Muscle of leg (tissue), 11 donors: Measurements from ENCODE around the gene RPTOR. TPM values are rescaled to one million over a fixed set of nuclear protein-coding genes. Genes with fewer than 3 reads are reported as not detected.
A peak's percentile ranks its signal among the peaks of the same experiment; 100 is the strongest.

Experiments used
- DNase-seq: peaks from one replicate; pipeline ENCODE4 v3.0.0; 2013
- H3K27ac ChIP-seq: one replicate; pipeline ENCODE4 v1.5.1; 2013; ENCODE audit warnings: mild to moderate bottlenecking, low read length, control low read depth
- H3K27me3 ChIP-seq: one replicate; pipeline ENCODE4 v1.6.1; 2013; ENCODE audit warnings: low read length; ENCODE audit not compliant: control insufficient read depth, insufficient read depth
- H3K36me3 ChIP-seq: one replicate; pipeline ENCODE4 v1.6.1; 2013; ENCODE audit warnings: low read length; ENCODE audit not compliant: control insufficient read depth, insufficient read depth
- H3K4me1 ChIP-seq: one replicate; pipeline ENCODE4 v1.6.1; 2013; ENCODE audit warnings: low read length; ENCODE audit not compliant: control insufficient read depth, insufficient read depth
- H3K4me3 ChIP-seq: one replicate; pipeline ENCODE4 v1.5.1; 2013; ENCODE audit warnings: low read length, control low read depth
- H3K9me3 ChIP-seq: replicated peaks from 2 replicates; pipeline ENCODE4 v1.6.1; 2013; ENCODE audit warnings: low read depth, low read length; ENCODE audit not compliant: control insufficient read depth
- WGBS: methylation state at CpG from one replicate; pipeline ENCODE4 v1.1.5; 2013; ENCODE audit warnings: missing lambda C conversion rate; ENCODE audit not compliant: insufficient coverage; 5-methylcytosine and 5-hydroxymethylcytosine counted together
- polyA plus RNA-seq, 8 donors: library from polyadenylated mRNA; unstranded; fragments of 120-200 nt; gene quantifications; one replicate each; pipeline versions ENCODE4 v1.2.1 to v1.2.3, GENCODE V29; 2013; ENCODE audit warnings: inconsistent platforms in 1 of 8, low replicate concordance in 1 of 8; ENCODE audit not compliant: insufficient read length in 8 of 8, insufficient read depth in 1 of 8
- total RNA-seq: library from RNA; stranded (reverse); fragments of 120-200 nt; gene quantifications from one replicate; pipeline ENCODE4 v1.2.4, GENCODE V29; 2013

Gene RPTOR
- total and polyA plus RNA-seq, 9 donors: 17.3 to 23.7 (median 20.0) TPM

DNA sequence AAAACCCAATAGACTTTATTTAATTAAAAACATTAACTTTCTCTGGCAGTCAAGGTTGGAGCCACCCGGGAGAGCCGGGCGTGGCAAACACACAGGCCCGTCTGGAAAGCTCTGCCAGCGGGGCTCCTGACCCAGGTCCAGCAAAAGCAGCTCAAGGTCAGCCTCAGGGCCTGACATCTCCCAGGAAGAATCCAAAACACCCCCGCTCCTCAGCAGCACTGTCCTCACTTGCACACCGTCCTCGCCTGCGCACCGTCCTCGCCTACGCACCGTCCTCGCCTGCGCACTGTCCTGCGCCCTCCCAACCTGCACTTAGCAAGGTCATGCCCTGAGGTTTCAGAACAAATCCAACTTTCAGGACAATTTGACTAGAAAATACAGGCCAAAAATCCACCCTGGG, 31.4 kb upstream of the RPTOR start:
- no peak for DNase-seq
- Histone ChIP-seq H3K36me3 (no peaks in the 10 kb centered on the region), H3K4me3 (no peak overlapping the region), H3K4me1 (no peaks in the 10 kb centered on the region), H3K27ac (no peak overlapping the region), H3K9me3 (no peaks in the 10 kb centered on the region), H3K27me3 (peaks cover 18% of the 10 kb centered on the region)
- WGBS: 89% methylated on average over 16 of the region's 16 CpGs

DNA sequence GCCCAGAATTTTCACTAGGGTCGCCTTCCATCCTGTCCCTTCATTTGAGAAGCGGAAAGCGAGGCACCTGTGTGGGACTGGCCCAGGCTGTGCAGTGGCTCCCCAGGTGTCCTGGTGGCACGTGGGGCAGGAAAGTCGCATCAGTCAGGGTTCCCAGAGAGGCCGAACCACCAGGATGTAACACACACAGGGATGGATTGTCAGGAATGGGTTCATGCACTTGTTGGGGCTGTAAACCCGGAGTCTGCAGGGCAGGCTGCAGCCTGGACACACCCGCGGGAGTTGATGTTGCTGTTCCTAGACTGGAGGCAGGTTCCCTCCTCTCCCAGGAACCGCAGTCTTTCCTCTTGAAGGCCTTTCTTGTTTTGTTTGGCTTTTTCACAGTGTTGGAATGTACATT, 30.7 kb upstream of the RPTOR start:
- Histone ChIP-seq H3K4me1 (no peaks in the 10 kb centered on the region), H3K27me3 (peaks cover 15% of the 10 kb centered on the region), H3K9me3 (no peaks in the 10 kb centered on the region), H3K36me3 (no peaks in the 10 kb centered on the region), H3K4me3 (no peak overlapping the region), H3K27ac (no peak overlapping the region)
- WGBS: 40% methylated on average over 6 of the region's 10 CpGs
- DNase-seq: no peak

DNA sequence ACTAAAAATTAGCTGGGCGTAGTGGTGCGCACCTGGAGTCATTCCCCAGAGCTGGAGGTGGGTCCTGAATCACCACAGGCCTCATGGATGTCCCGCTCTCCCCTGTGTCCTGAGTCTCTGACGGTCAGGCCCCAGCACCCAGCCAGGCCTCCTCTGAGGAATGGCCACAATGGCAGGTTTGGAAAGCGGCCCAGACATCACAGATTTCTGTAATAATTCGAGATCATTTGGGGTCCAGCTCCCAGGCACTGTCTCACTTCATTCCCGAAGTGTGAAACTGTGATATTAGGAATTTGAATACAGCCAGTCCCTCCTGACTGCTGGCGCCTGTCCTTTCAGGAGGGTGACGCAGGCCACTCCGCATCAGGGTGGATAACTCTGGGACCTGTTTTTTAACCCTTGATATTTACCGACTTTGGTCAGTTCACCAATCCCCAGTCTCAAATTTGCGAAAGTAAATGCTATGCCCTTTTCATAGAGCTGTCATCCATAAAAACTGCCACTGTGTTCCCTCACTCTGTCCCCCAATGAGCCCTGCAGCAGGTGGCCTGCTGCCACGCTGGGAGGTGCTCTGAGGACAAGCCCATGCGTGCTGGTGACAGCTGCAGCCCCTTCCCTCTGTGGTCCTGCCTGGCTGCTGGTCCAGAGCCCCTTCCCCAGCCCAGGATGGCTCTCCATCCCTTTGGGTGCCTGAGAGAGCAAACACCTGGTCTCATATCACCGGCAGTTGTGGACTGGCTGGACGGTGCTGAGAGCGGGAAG, 28.3 kb upstream of the RPTOR start:
- H3K27ac ChIP-seq: no peak overlapping the region
- no peak for DNase-seq
- H3K9me3 ChIP-seq: no peaks in the 10 kb centered on the region
- no peaks in the 10 kb centered on the region for H3K4me1 ChIP-seq
- no peak overlapping the region for H3K4me3 ChIP-seq
- peaks cover 8% of the 10 kb centered on the region for H3K27me3 ChIP-seq
- WGBS: 69% methylated on average over 14 of the region's 17 CpGs
- no peaks in the 10 kb centered on the region for H3K36me3 ChIP-seq

DNA sequence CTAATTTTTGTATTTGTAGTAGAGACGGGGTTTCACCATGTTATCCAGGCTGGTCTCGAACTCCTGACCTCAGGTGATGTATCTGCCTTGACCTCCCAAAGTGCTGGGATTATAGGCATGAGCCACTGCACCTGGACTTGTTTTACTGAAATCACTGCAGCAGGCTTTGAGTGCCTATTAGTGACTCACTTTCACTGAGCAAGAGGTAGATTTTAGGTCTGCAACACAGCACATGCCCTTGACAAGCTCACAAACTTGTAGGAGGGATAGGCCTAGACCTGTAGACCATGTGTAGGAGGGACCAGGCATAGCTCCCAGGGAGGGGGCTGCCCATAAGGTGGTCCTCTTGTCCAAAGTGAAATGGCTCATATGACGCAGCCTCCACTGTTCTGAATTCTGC, 27.0 kb upstream of the RPTOR start:
- Histone ChIP-seq H3K27ac (no peak overlapping the region), H3K4me1 (no peaks in the 10 kb centered on the region), H3K4me3 (no peak overlapping the region), H3K27me3 (peaks cover 8% of the 10 kb centered on the region), H3K9me3 (no peaks in the 10 kb centered on the region), H3K36me3 (no peaks in the 10 kb centered on the region)
- WGBS: 73% methylated on average over 2 of the region's 3 CpGs
- DNase-seq: no peak

DNA sequence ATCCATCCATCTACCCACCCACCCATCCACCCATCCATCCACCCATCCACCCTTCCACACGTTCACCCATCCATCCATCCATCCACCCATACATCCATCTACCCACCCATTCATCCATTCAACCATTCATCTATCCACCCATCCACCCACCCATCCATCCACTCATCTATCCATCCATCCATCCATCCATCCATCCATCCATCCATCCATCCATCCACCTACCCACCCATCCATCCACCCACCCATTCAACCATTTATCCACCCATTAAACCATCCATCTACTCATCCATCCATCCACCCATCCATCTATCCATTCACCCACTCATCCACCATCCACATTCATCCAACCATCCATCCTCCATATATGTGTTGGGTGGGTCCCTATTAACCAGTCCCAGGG, 26.2 kb upstream of the RPTOR start:
- H3K4me1 ChIP-seq: no peaks in the 10 kb centered on the region
- no peak for DNase-seq
- 62% methylated on average over 1 of the region's 1 CpG for WGBS

DNA sequence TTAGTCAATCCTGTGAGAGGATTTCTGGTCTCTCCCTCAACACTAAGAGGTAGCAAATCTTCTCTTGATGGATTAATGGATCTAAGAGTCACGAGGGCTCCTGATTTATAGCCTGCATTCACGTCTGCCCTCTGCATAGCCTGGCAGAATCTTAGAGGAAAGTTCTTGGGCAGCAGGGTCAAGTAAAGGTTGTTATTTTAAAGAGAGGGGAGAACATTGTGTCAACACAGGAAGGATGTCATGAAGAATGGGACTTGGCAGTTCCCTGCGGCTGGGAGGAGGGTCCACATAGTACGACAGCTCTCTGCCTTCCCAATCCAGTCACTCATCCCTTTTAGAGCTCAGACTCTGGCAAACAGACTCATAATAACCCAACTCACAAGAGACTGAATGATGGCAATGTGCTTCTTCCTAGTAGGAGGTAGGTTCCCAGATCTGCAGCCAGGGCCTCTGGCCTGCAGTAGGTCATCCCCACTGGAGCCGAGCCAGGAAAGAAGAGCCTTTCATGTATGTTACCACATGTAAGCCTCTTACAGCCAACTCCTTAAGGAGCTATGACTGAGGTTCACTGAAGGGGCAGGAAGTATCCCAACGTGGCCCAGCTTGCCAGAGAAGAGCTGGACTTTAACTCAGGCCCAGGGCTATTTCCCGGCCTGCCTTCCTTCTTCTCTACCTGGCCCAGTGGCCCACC, 25.4 kb upstream of the RPTOR start:
- WGBS: no CpG with 5 or more reads among the region's 7 CpGs
- Histone ChIP-seq H3K36me3 (no peaks in the 10 kb centered on the region), H3K27me3 (peaks cover 13% of the 10 kb centered on the region), H3K4me3 (no peak overlapping the region), H3K9me3 (no peaks in the 10 kb centered on the region), H3K4me1 (no peaks in the 10 kb centered on the region), H3K27ac (no peak overlapping the region)
- no peak for DNase-seq

More for the DNA sequence above, 26.2 kb upstream of the RPTOR start:
- H3K4me3 ChIP-seq: no peak overlapping the region
- peaks cover 12% of the 10 kb centered on the region for H3K27me3 ChIP-seq
- no peaks in the 10 kb centered on the region for H3K9me3 ChIP-seq
- no peaks in the 10 kb centered on the region for H3K36me3 ChIP-seq
- no peak overlapping the region for H3K27ac ChIP-seq

DNA sequence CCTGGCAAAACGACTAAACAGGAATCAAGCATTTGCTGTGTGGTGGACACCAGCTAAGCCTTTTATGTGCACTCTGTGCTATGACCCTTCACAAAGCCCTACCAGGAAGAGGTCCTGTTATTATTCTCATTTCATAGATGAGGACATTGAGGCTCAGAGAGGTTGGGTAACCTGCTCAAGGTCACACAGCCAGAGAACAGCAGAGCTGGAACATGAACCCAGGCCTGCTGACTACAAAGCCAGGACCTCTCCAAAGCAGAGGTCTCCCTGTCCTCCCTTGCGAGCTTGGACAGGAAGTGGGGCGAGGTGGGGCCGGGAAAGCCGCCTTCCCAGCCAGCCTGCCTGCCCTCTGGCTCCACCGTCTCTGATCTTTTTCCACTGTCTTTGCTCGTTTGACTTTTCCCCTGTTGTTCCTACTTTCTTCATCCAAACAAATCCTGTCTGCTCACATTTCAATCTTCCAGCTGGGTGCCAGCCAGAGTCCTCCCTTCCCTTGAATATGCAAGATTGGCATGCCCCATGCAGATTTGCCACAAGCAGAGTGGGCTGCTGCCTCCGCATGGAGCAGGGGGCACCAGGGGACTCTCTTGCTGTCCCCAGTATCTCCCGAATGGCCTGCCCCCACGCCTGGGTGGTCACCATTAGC, 23.7 kb upstream of the RPTOR start:
- H3K4me3 ChIP-seq: no peak overlapping the region
- H3K4me1 ChIP-seq: no peaks in the 10 kb centered on the region
- H3K36me3 ChIP-seq: no peaks in the 10 kb centered on the region
- WGBS: 38% methylated on average over 10 of the region's 10 CpGs
- no peaks in the 10 kb centered on the region for H3K9me3 ChIP-seq
- no peak overlapping the region for H3K27ac ChIP-seq
- no peak for DNase-seq
- peaks cover 13% of the 10 kb centered on the region for H3K27me3 ChIP-seq

DNA sequence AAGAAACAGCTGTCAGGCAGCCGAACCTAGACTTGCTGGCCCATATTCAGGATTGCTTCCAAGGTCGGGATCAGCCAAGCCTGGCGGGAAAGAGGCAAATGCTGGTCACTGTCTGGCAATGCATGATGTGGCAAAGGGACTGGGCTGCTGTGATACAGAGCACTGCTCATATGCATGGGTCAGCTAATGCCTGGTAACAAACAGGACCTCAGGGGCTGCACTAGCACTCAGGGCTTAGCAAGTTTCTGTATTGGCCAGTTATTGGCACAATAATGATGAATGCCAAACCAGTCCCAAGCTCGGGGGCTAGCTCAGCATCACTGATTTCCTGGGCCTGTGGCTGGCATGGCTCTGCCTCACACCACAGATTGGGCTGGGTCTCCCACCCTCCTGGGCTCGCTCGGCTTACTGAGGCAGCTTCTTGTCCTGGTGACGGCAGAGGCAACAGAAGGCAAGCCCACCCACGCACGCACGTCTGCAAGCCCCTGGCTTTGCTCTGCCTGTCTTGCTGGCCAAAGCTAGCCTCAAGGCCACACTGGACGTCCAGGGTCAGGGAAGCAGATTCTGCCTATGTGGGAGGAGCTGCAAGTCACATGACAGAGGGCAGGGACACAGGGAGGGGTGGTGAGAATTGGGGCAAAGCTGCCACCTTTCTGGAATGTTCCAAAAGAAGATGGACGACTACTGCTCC, 21.4 kb upstream of the RPTOR start:
- DNase-seq: no peak
- 82% methylated on average over 10 of the region's 12 CpGs for WGBS

DNA sequence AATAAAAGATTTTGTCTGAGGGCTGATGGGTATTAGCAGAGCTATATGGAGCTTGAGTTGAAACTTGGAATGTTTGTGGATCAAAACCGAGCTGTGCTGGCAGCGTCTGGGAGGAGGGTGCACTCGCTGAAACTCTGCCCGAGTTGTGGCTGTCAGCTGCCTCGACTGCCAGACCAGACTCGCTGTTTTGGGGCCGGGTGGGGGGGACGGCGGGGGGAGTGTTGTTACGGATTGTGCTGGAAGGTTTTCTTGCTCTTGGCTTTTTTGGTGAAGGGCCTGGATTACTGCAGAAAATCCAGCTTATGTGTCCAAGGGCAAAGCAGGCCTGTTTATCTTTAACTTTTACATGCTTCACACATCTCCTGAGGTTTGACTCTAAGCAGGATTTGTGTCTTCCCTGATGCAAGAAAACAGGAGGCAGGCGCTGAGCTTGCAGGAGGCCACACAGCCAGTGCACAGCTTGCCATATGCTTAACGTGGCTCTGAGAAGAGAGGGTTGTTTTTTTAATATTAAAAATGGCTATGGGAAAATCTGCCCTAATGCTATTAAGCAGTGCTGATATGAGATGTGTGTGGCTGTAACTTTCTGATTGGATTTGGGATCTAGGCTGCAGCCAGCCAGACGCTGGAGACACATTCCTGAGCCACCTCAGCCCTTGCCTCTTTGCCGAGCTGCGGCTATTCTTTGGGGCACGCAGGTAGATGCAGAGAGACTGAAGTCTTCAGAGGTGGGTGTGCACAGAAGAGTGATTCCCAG, 20.5 kb upstream of the RPTOR start:
- WGBS: 14% methylated on average over 11 of the region's 16 CpGs
- H3K4me3 ChIP-seq: no peak overlapping the region
- peaks cover 27% of the 10 kb centered on the region for H3K27me3 ChIP-seq
- H3K27ac ChIP-seq: no peak overlapping the region
- peak; percentile 31 for DNase-seq
- H3K4me1 ChIP-seq: peaks cover 4% of the 10 kb centered on the region
- H3K36me3 ChIP-seq: no peaks in the 10 kb centered on the region
- no peaks in the 10 kb centered on the region for H3K9me3 ChIP-seq

More for the DNA sequence above, 21.4 kb upstream of the RPTOR start:
- Histone ChIP-seq H3K27ac (no peak overlapping the region), H3K36me3 (no peaks in the 10 kb centered on the region), H3K9me3 (no peaks in the 10 kb centered on the region), H3K4me1 (no peaks in the 10 kb centered on the region), H3K27me3 (peaks cover 27% of the 10 kb centered on the region), H3K4me3 (no peak overlapping the region)
